Midbrain (tissue), 1 donor: ENCODE results near the gene CDH13.

Source experiments
- DNase-seq: peaks from one replicate; lab custom pipeline; 2025; lab: John Stamatoyannopoulos, UW

Gene CDH13

GRCh38 chr16:83354015-83354414, 727.2 kb downstream of the CDH13 start:
- DNase-seq = no peak

DNA sequence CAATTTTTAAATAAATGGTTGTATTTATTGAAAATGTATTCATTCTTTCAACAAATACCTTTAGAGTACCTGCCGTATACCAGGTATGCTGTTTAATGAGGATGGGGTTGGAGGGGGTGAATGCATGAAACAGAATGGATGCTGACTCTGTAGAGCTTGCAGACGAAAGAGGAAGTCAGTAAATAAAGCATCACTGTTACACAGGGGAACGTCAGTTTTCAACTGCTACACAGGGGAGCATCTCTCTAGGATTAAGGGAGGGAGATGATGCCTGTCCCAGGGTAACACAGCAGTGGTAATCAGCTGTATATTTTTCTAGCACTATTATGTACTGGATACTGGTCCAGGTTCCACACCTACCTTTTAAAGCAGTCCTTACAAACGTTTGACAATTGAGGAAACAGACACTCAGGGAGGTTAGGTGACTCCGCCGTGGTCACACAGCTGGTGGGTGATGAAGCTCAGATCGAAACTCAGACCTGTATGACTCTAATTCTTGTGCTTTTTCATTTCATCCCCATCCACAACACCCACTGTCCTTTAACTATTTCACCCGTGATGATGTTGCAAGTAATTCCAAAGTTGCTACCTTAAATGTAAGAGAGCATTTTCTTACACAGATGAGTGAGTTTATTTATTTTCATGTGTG, 728.9 kb downstream of the CDH13 start:
- no peak for DNase-seq

- peak; percentile 51 for DNase-seq
Measured at GRCh38 chr16:83356266-83356665, 729.5 kb downstream of the CDH13 start.

DNA sequence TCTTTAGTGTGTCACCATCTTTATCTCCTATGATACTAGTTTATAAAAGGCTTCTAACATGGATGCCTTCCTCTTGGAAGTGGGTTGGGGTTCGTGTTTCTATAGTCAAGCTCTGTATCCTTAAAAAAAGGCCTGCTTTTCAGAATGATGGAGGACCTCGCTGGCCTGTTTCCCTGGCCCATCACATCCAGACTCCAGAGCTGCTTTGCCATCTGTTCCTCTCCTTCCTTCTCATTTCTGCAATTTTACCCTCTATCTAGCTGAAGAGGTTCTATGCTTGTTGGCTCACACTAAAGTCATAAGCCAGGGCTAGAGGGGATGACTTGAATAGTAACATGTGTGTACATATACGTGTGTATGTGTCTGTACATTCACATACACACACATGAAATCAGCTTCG, 730.2 kb downstream of the CDH13 start:
- no peak for DNase-seq

DNA sequence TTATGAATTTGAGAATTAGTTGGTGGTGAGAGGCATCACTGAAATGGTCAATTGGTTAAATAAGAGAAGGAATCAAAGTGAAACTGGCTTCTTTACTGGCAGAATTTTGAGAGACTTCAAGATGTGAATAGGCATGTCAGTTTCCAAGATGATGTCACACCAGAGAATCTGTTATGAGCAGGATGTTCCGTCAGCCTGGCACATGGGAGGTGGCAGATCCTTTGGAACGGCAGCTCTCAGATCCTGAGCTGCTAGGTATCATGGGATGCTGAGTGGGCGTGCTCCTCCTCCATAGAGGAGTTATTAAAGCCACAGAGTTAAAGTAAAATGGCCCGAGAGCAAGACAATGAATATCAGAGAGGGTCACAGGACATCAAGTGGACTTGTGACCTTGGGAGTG, 736.8 kb downstream of the CDH13 start:
- no peak for DNase-seq

GRCh38 chr16:83365166-83365565, 738.4 kb downstream of the CDH13 start:
- DNase-seq = no peak

- no peak for DNase-seq
Measured at GRCh38 chr16:83366228-83366627, 739.5 kb downstream of the CDH13 start.

DNA sequence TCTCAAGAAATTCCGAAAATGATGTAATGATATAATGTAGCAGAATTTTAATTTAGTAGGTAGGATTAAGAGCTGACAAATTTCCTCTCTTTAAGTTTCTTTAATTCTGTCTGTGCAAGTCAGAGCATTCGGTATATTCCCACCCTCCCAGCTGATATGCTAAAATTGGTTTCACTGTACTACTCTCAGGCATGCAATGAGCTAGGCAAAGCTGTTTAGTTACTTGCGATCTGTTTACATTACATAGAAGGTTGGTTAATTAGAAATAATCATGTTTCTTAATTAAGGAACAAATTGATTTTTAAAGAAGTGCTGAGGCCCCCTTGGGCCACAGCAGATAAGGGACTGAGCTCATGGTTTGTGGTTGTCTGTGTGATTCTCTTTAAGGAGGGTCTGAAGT, 748.2 kb downstream of the CDH13 start:
- no peak for DNase-seq

- DNase-seq = no peak
Measured at GRCh38 chr16:83389751-83390150, 763.0 kb downstream of the CDH13 start.

- no peak for DNase-seq
Measured at GRCh38 chr16:83390759-83391158, 764.0 kb downstream of the CDH13 start.

GRCh38 chr16:83392743-83393142, 766.0 kb downstream of the CDH13 start:
- DNase-seq = no peak

DNA sequence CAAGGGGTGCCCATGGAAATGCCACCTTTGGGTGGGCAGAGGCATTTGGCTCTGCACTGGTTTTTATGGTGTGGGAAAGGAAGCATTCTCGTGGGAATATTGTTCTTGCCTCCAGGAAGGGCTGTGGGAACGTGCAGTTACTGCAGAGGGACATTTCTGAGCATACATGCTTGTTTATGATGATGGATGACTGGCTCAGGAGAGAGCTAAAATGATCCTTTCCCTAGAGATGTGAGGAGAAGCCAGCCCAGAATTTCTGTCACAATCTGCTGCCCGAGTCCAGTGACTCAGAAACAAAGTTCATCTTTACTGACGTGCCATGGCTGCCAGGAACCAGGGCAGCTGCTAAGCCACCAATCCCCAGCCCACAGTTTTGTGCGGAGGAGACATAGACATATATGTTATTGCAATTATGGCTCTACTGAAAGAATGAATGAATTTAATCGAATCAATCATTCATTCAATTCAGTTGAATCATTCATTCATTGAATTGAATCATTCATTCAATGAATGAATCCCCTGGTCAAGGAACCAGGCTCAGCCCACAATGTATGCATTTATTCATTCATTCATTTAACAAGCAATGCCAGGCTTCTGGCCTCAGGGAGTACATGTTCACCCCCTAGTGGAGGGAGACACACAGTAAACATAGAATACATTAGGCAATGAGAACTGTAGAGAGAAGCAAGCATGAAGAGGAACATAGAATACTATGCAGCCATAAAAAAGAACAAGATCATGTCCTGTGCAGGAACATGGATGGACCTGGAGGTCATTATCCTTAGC, 766.6 kb downstream of the CDH13 start:
- no peak for DNase-seq

DNA sequence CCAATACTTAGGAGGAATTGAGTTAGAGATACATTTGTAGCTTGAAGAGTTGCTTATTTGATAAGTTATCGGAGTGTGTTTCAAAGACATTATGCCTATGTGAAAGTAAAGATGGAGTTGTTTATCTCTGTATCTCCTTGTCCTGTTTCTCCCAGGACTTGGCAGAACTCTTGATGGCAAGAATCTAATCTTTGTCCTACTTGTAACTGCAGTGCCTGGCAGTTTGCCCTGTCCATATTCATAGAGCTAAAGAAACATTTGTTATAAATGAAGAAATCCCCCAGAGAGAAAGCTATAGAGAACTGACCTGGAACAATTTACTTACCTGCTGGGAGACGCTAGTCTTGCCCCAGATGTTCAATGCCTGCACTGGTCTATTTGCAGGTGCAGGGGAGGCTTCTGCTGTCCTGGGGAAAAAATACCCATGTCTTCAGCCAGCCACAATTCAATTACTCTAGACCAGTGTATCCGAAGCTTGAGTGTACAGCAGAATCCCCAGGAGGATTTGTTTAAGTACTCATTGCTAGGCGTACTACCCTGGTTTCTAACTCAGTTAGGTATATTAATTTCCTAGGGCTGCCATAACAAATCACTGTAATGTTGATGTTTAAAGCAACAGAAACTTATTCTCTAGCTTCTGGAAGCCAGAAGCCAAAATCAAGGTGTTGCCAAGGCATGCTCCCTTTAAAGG, 771.0 kb downstream of the CDH13 start:
- DNase-seq = no peak

- DNase-seq = no peak
Measured at GRCh38 chr16:83400234-83400633, 773.5 kb downstream of the CDH13 start.

DNA sequence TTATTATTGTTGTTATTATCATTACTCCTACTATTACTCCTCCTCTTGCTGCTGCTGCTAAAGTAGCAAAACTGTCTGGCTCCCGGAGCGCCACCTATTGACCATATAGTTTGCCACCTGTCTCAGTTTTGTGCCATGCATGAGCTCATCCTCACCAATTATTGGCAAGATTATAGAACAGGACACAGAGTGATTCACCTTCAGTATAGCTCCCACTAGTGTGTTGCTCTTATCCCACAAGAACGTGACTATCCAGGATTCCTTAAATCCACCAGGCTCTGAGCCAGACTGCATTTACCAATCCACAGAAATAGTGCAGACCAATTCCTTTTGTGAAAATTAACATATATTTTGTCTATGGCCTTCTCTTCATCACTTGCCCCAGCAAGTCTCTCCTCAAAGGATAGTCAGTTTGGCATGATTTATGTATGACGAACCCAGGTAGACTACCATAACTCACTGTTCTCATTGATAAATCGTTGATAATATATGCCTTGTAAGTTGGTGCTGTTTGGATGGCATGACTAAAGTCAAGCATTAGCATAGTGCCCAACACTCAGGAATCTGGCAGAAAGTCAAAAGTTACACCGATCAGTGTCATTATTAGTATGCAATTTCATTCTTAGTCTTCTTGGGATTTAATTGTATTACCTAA, 775.5 kb downstream of the CDH13 start:
- DNase-seq = no peak

- no peak for DNase-seq
Measured at GRCh38 chr16:83402967-83403366, 776.2 kb downstream of the CDH13 start.

GRCh38 chr16:83403761-83404160, 777.0 kb downstream of the CDH13 start:
- DNase-seq = no peak

DNA sequence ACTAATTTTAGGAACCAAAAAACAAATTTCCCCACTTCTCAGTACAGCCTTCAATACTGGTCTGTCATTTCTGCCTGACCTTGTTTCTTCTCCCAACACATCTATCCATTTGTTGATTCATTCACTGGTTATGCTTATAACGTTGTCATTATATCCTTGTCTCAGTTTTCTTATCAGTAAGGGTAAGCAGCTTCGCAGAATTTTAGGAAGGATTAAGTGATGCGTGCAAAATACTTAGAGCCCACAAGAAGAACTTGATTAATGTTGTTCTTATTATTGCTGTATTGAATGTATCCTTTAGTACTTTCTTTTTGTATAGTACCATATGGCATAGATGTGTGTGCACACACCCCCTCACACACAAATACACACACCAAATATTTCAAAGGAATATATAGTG, 777.5 kb downstream of the CDH13 start:
- no peak for DNase-seq

GRCh38 chr16:83407928-83408327, 781.2 kb downstream of the CDH13 start:
- no peak for DNase-seq

DNA sequence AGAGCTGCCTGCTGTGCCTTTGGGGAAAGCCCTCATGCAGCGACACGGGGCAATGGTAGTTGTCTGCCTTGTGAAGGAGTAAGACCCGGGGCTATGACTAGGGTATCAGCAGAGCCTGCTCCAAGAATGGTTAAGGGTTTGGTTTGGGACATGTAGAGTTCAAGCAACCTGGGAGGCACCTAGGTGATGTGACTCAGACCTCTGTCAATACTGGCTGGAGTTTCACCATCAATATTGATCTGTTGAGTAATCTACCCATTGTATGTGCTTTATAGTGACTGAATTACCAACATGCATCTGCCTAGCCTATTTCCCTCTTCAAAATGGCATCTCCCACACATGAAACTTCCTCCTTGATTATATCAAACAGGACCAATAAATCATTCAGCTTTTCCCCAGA, 782.6 kb downstream of the CDH13 start:
- no peak for DNase-seq

GRCh38 chr16:83418565-83418964, 791.8 kb downstream of the CDH13 start:
- DNase-seq = no peak

DNA sequence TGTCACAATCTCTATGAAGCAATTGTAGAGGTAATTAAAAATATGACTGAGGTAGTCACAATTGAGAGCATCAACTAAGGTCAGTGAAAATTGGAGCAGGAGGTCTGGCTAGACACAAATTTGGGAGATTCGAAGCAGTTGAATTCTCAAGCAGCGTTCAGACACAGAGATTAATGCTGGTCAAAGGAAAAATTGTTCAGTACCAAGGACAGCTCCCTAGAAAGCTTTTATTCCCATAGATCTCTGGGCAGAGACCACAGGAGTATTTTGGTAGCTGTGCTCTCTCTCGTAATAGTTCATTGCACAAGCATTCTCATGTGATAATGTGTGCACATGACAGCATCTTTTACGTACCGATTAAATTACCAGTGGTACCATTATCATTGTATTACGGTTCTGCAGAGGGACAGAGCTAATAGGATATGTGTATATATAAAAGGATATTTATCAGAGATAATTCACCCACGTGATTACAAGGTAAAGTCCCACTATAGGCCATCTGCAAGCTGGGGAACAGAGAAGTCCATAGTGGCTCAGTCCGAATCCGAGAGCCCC, 793.5 kb downstream of the CDH13 start:
- peak; percentile 17 for DNase-seq
